HepG2 (cell line): ENCODE measurements around the gene NT5DC2. TPM values are rescaled to one million over a fixed set of nuclear protein-coding genes. Genes with fewer than 3 reads are reported as not detected.

Experiments used
- ADNP ChIP-seq: sonication (generic); formaldehyde crosslinking; IDR thresholded peaks from 2 replicates; pipeline ENCODE4 v1.4.0; 2020; ENCODE audit warnings: missing genetic modification reagents
- FOXA1 ChIP-seq, 2 experiments: fragments of 450-650 bp in 1 of 2; sonication (generic) in 1 of 2; formaldehyde crosslinking in 1 of 2; IDR thresholded peaks; 2 replicates each; pipeline versions ENCODE4 v1.4.0 to v1.6.1; 2016 to 2020; ENCODE audit warnings: missing genetic modification reagents in 1 of 2
- LBX2 ChIP-seq: sonication (generic); formaldehyde crosslinking; IDR thresholded peaks from 2 replicates; pipeline ENCODE4 v1.5.0; 2020; ENCODE audit warnings: missing genetic modification reagents, mild to moderate bottlenecking, borderline replicate concordance
- MAF1 ChIP-seq: sonication (generic); formaldehyde crosslinking; IDR thresholded peaks from 2 replicates; pipeline ENCODE4 v1.5.0; 2020; ENCODE audit warnings: missing genetic modification reagents, borderline replicate concordance
- MXI1 ChIP-seq: IDR thresholded peaks from 3 replicates; pipeline ENCODE4 v1.6.1; 2012; ENCODE audit warnings: low read depth, low read length, inconsistent platforms, borderline replicate concordance
- REST ChIP-seq, 2 experiments: IDR thresholded peaks; 2 replicates each; pipeline ENCODE4 v1.6.1; 2011 to 2012; ENCODE audit warnings: low read length in 2 of 2, borderline replicate concordance in 1 of 2, low read depth in 1 of 2, mild to moderate bottlenecking in 1 of 2, moderate library complexity in 1 of 2
- SAP130 ChIP-seq: IDR thresholded peaks from 2 replicates; pipeline ENCODE4 v1.6.1; 2016; ENCODE audit warnings: low read depth
- STAT6 ChIP-seq: sonication (generic); formaldehyde crosslinking; IDR thresholded peaks from 2 replicates; pipeline ENCODE4 v1.4.0; 2020; ENCODE audit warnings: missing genetic modification reagents, mild to moderate bottlenecking, borderline replicate concordance
- TAF15 ChIP-seq: fragments of 200-400 bp; formaldehyde crosslinking; IDR thresholded peaks from one replicate; pipeline ENCODE4 v1.6.1; 2018; ENCODE audit warnings: mild to moderate bottlenecking, low read depth, low read length; ENCODE audit not compliant: poor library complexity, severe bottlenecking
- ZBTB2 ChIP-seq: sonication (generic); formaldehyde crosslinking; IDR thresholded peaks from 2 replicates; pipeline ENCODE4 v1.8.0; 2022; ENCODE audit warnings: low read depth, missing genetic modification reagents
- ZFX ChIP-seq: sonication (generic); formaldehyde crosslinking; IDR thresholded peaks from 2 replicates; pipeline ENCODE4 v1.4.0; 2020; ENCODE audit warnings: mild to moderate bottlenecking, low read depth, missing genetic modification reagents, moderate library complexity
- ZNF136 ChIP-seq: sonication (generic); formaldehyde crosslinking; IDR thresholded peaks from 2 replicates; pipeline ENCODE4 v1.8.1; 2022; ENCODE audit warnings: low read depth, mild to moderate bottlenecking, moderate library complexity, missing genetic modification reagents
- ZNF562 ChIP-seq: sonication (generic); formaldehyde crosslinking; IDR thresholded peaks from 2 replicates; pipeline ENCODE4 v1.8.0; 2022; ENCODE audit warnings: missing genetic modification reagents, borderline replicate concordance
- ZNF740 ChIP-seq: sonication (generic); formaldehyde crosslinking; IDR thresholded peaks from 2 replicates; pipeline ENCODE4 v1.4.0; 2020; ENCODE audit warnings: missing genetic modification reagents
- ZSCAN21 ChIP-seq: sonication (generic); formaldehyde crosslinking; IDR thresholded peaks from 2 replicates; pipeline ENCODE4 v1.8.0; 2022; ENCODE audit warnings: mild to moderate bottlenecking, missing genetic modification reagents, moderate library complexity, borderline replicate concordance
- ZSCAN29 ChIP-seq: sonication (generic); formaldehyde crosslinking; conservative IDR thresholded peaks from 2 replicates; pipeline ENCODE4 v1.4.0; 2020; ENCODE audit warnings: mild to moderate bottlenecking, missing genetic modification reagents
- ZSCAN5A ChIP-seq: sonication (generic); formaldehyde crosslinking; IDR thresholded peaks from 2 replicates; pipeline ENCODE4 v1.8.0; 2022; ENCODE audit warnings: mild to moderate bottlenecking, missing genetic modification reagents, borderline replicate concordance
- polyA plus RNA-seq, 8 experiments: library from polyadenylated mRNA; depleted of rRNA in 3 of 8; stranded (reverse) in 7 of 8; unstranded in 1 of 8; fragments of >200 nt; fragmentation: Illumina TruSeq in 4 of 8; extraction: Trizol in 4 of 8; gene quantifications; 2 replicates each; pipeline versions ENCODE4 v1.2.1 to v1.2.3, GENCODE V29; 2011 to 2016; ENCODE audit warnings: low read depth in 4 of 8, missing spikeins in 1 of 8, mixed read lengths in 1 of 8; ENCODE audit not compliant: insufficient read depth in 1 of 8
- total RNA-seq, 5 experiments: library from RNA; depleted of rRNA; stranded (reverse); fragments of >200 nt; fragmentation: Illumina TruSeq; extraction: Trizol; gene quantifications; 2 replicates each; pipeline ENCODE4 v1.2.3, GENCODE V29; 2016; ENCODE audit warnings: low read depth in 1 of 5

The NT5DC2 gene
- total and polyA plus RNA-seq, 2 of the 13 experiments (the other 11 are each of a cell fraction or from before 2014, with no cell fraction given), result 131 to 240 TPM

GRCh38 chr3:52534281-52535183 lies 875 bp upstream of the NT5DC2 start (continued):
- no peak for TF ChIP-seq ZBTB2 (CRISPR knock-in tag)
- TF ChIP-seq MXI1, result no peak
- TF ChIP-seq ZNF136 (CRISPR knock-in tag), result 0 out of 2 replicates have a peak, but pooled peaks have one; percentile 77
- TF ChIP-seq STAT6 (CRISPR knock-in tag), result no peak
- peak; percentile 80 for TF ChIP-seq SAP130
- no peak for TF ChIP-seq LBX2 (CRISPR knock-in tag)
- no peak for TF ChIP-seq TAF15
- TF ChIP-seq ZNF562 (CRISPR knock-in tag), result no peak
- no peak for TF ChIP-seq ZNF740 (CRISPR knock-in tag)
- TF ChIP-seq ADNP, result no peak
- 0 out of 2 replicates have a peak, but pooled peaks have one; percentile 17 for TF ChIP-seq ZSCAN21 (CRISPR knock-in tag)
- no peak for TF ChIP-seq ZSCAN5A (CRISPR knock-in tag)
- TF ChIP-seq REST (IDR thresholded peaks at IDR 0.05; ENCODE audit: borderline replicate concordance in 1 of 2, low read depth in 1 of 2, low read length in 2 of 2), result no peak
- no peak for TF ChIP-seq ZSCAN29 (CRISPR knock-in tag)
- TF ChIP-seq FOXA1 (IDR thresholded peaks at IDR 0.05), result no peak
- no peak for TF ChIP-seq FOXA1 (CRISPR knock-in tag; IDR thresholded peaks at IDR 0.05)
- TF ChIP-seq ZFX (CRISPR knock-in tag), result peak; percentile 95
- TF ChIP-seq MAF1 (CRISPR knock-in tag), result peak; percentile 35; the same call in 1 of the 2 replicates
